Erythroblast (primary cell): ENCODE data around the gene TNFRSF13B.

Experiments
- DNase-seq, 2 experiments: peaks; one replicate each; lab custom pipeline; 2025; lab: John Stamatoyannopoulos, UW
- GATA1 ChIP-seq: IDR thresholded peaks from 2 replicates; pipeline ENCODE4 v1.6.1; 2011; ENCODE audit warnings: low read depth, mild to moderate bottlenecking, control low read depth, low read length, moderate library complexity
- POLR2A ChIP-seq: IDR thresholded peaks from 2 replicates; pipeline ENCODE4 v1.6.1; 2011; ENCODE audit warnings: mild to moderate bottlenecking, low read length

Gene TNFRSF13B

GRCh38 chr17:16942141-16943031, 29.5 kb downstream of the TNFRSF13B start:
- no peak for DNase-seq
- TF ChIP-seq GATA1 (no peak), POLR2A (no peak)

GRCh38 chr17:16941072-16942036, 30.6 kb downstream of the TNFRSF13B start:
- TF ChIP-seq GATA1 (no peak), POLR2A (no peak)
- DNase-seq = no peak

GRCh38 chr17:16940116-16940881, 31.6 kb downstream of the TNFRSF13B start:
- TF ChIP-seq GATA1 = no peak
- no peak for TF ChIP-seq POLR2A
- DNase-seq = no peak

DNA sequence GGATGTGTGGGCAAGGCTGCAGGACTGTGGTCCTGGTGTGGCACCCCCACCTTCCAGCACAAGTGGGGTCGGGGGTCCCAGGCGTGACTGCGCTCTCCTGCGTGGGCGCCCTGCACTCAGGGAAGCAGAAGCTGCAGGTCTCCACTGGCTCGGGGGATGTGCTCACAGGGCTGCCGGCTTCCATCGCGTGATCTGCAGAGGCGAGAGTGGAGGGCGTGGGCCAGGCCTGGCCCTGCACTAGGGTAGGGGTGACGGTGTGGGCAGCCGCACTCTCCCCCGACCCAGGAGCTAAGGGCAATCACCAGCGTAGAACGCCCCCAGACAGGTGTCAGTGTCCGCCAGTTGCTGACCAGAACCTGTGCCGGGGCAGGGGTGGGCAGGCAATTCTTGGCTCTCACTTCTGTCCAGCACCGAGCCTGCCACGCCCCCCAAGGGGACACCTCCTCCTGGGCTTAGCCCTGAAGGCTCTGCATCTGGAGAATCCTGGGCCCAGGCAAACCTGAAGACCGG, 32.3 kb downstream of the TNFRSF13B start:
- TF ChIP-seq POLR2A (no peak), GATA1 (no peak)
- DNase-seq = no peak

- TF ChIP-seq POLR2A = no peak
- no peak for TF ChIP-seq GATA1
- no peak for DNase-seq
Observed at GRCh38 chr17:16939208-16939576, 32.7 kb downstream of the TNFRSF13B start.

GRCh38 chr17:16938496-16939207, 33.3 kb downstream of the TNFRSF13B start:
- no peak for TF ChIP-seq POLR2A
- TF ChIP-seq GATA1 = no peak
- DNase-seq = no peak

DNA sequence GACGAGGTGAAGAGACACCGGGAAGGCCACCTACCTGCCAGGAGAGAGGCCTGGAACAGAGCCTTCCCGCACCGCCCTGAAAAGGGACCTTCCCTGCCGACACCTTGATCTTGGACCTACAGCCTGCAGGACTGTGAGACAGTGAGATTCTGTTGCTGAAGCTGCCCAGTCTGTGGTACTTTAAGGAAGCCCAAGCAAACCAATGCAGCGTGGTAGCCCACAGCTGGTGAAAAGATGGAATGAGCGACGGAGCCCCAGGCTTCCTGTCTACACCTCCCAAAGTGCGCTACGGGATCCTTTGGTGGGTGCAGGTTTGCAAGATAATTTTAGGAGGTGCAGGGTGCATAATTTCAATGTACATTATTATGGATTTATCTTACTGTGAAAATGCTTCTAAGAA, 33.9 kb downstream of the TNFRSF13B start:
- DNase-seq = no peak
- no peak for TF ChIP-seq POLR2A
- TF ChIP-seq GATA1 = no peak

- TF ChIP-seq GATA1 (no peak), POLR2A (no peak)
- no peak for DNase-seq
Observed at GRCh38 chr17:16937431-16937830, 34.5 kb downstream of the TNFRSF13B start.

GRCh38 chr17:16936536-16937310, 35.2 kb downstream of the TNFRSF13B start:
- DNase-seq = no peak
- TF ChIP-seq POLR2A (no peak), GATA1 (no peak)

DNA sequence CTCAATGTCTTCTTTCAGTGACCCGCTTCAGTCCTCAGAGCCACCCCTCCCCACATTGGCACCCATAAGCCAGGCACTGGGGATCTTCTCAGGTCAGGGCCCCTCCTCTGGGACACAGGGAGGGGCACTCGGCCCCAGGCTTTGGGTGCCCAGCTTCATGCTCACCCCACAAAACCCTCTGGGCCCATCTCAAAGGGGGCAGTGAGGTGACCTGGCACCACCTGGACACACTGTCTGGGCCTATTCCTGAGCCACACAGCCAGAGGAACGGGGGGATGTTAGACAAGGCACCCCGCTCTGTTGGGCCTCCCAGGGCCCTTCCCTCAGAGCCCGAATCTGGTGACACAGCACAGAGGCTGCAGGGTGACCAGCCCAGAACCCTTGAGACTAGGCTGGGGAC, 36.1 kb downstream of the TNFRSF13B start:
- no peak for DNase-seq
- TF ChIP-seq GATA1 (no peak), POLR2A (no peak)

- no peak for TF ChIP-seq GATA1
- no peak for TF ChIP-seq POLR2A
- DNase-seq = no peak
Observed at GRCh38 chr17:16935241-16935663, 36.7 kb downstream of the TNFRSF13B start.

DNA sequence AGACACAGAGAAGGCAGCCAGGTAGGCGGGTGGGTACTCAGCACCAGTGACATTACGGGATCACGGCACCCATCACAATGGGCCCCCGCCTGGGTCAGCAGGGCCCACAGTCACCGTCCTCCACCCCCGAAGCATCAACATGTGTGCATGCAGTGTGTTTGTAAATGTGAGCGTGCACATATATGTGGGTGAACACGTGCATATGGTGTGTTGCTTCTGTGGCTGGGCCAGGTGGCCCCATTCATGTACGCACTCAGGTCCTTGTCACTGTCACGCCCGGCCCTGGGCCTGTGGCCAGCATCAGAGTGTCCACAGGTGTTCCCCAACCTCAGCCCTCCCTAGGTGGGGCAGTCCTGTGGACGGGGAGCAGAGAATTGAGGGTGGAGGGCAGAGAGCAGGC, 37.1 kb downstream of the TNFRSF13B start:
- DNase-seq = no peak
- TF ChIP-seq GATA1 (no peak), POLR2A (no peak)
